HG03565 (cell line): ENCODE measurements around the gene BCL2L14.
A peak's percentile ranks its signal among the peaks of the same experiment; 100 is the strongest.

Experiments
- ATAC-seq: cut with Tn5 transposase; IDR thresholded peaks from one replicate; pipeline ENCODE4 v1.9.1; 2021; ENCODE audit warnings: mild to moderate bottlenecking, moderate library complexity; ENCODE audit not compliant: unreplicated experiment

Gene BCL2L14

GRCh38 chr12:12070674-12071656 lies at the start of gene BCL2L14:
BCL2L14 (plus strand) TSS chr12:12070939; CDS start chr12:12079306, 8,367 bp downstream.
- peak; percentile 40 for ATAC-seq

- no peak for ATAC-seq
These were observed 48.3 kb upstream of the BCL2L14 start for GRCh38 chr12:12022306-12022936.

- ATAC-seq: no peak
These were observed 47.3 kb upstream of the BCL2L14 start for GRCh38 chr12:12023456-12023855.

- ATAC-seq: peak; percentile 73
These were observed 45.6 kb upstream of the BCL2L14 start for GRCh38 chr12:12024911-12025682.

- no peak for ATAC-seq
These were observed 44.8 kb upstream of the BCL2L14 start for GRCh38 chr12:12025799-12026386.

GRCh38 chr12:12028668-12029402 lies 41.9 kb upstream of the BCL2L14 start:
- ATAC-seq: no peak

GRCh38 chr12:12029653-12030052 lies 41.1 kb upstream of the BCL2L14 start:
- no peak for ATAC-seq

GRCh38 chr12:12032260-12032791 lies 38.4 kb upstream of the BCL2L14 start:
- no peak for ATAC-seq

GRCh38 chr12:12032851-12033797 lies 37.6 kb upstream of the BCL2L14 start:
- no peak for ATAC-seq

GRCh38 chr12:12033824-12034223 lies 36.9 kb upstream of the BCL2L14 start:
- ATAC-seq: no peak

- ATAC-seq: no peak
These were observed 36.4 kb upstream of the BCL2L14 start for GRCh38 chr12:12034344-12034743.

GRCh38 chr12:12035229-12035628 lies 35.5 kb upstream of the BCL2L14 start:
- ATAC-seq: no peak

GRCh38 chr12:12036901-12037300 lies 33.8 kb upstream of the BCL2L14 start:
- ATAC-seq: no peak

GRCh38 chr12:12039897-12040296 lies 30.8 kb upstream of the BCL2L14 start:
- no peak for ATAC-seq

- no peak for ATAC-seq
These were observed 24.3 kb upstream of the BCL2L14 start for GRCh38 chr12:12046401-12046800.

GRCh38 chr12:12047682-12048081 lies 23.1 kb upstream of the BCL2L14 start:
- no peak for ATAC-seq

- no peak for ATAC-seq
These were observed 22.5 kb upstream of the BCL2L14 start for GRCh38 chr12:12048266-12048665.

GRCh38 chr12:12048714-12049113 lies 22.0 kb upstream of the BCL2L14 start:
- no peak for ATAC-seq

GRCh38 chr12:12051668-12052067 lies 19.1 kb upstream of the BCL2L14 start:
- no peak for ATAC-seq
